Gastrocnemius medialis (tissue), 4 donors: ENCODE measurements around the gene PTPRF.

Experiments
- CTCF ChIP-seq, 5 experiments: fragments of 450-650 bp in 3 of 5; fragments of 200-600 bp in 2 of 5; sonication (generic) in 2 of 5; IDR thresholded peaks in 4 of 5; conservative IDR thresholded peaks in 1 of 5; 1 replicate in 4 of 5; 2 replicates in 1 of 5; pipeline ENCODE4 v1.5.1; 2016 to 2019; ENCODE audit warnings: antibody characterized with exemption in 5 of 5, mild to moderate bottlenecking in 3 of 5, moderate library complexity in 3 of 5
- POLR2A ChIP-seq, 2 donors: fragments of 450-650 bp; IDR thresholded peaks; one replicate each; pipeline ENCODE4 v1.6.1; 2017; ENCODE audit warnings: antibody characterized with exemption in 2 of 2, mild to moderate bottlenecking in 2 of 2, moderate library complexity in 2 of 2

- TF ChIP-seq CTCF (IDR thresholded peaks at IDR 0.05 in 4 of 5, conservative IDR thresholded peaks at IDR 0.05 in 1 of 5) (no peak), POLR2A (IDR thresholded peaks at IDR 0.05) (no peak)
These were observed 34.1 kb downstream of the PTPRF start for GRCh38 chr1:43564551-43565348.
